Measurements from ENCODE around the gene KDR. TPM values are rescaled to one million over a fixed set of nuclear protein-coding genes. Genes with fewer than 3 reads are reported as not detected.

KDR gene
- total RNA-seq, 2 donors from 2014 or later, result 2.1 to 14.9 TPM

GRCh38 chr4:55133951-55134350 is 8.6 kb upstream of the KDR start:
- no peak overlapping the region for H3K27ac ChIP-seq (ENCODE audit: low read depth, low read length)
- Mint-ChIP-seq H3K27me3 (ENCODE audit: insufficient read depth) (no peaks in the 10 kb centered on the region), H3K27ac (no peak overlapping the region)

DNA sequence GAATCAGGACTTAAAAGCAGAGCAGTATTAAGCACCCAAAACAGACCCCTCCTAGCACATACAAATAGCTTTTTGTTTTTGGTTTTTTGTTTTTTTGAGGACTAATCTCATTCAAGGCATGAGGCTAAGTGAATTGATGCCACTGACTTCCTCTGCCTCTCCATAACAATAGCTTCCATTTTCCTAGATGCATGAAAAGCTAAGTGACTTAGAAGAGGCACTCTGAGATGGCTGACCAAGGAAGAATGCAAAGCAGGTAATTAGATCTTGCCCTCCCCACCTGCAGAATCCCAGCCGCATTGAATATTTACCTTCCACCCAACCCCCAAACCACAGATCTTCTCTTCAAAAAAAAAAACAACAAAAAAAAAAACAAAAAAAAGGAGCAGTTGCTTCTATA is 7.4 kb upstream of the KDR start:
- peak overlapping the region; percentile 34 for H3K27ac Mint-ChIP-seq
- H3K4me3 Mint-ChIP-seq, result no peak overlapping the region
- H3K9me3 ChIP-seq (ENCODE audit: control insufficient read depth, low read length), result no peaks in the 10 kb centered on the region
- WGBS, 2 experiments (ENCODE audit: insufficient coverage in 1 of 2, insufficient read length in 1 of 2), result 46 to 56% methylated on average over 1 of the region's 1 CpG
- H3K27ac ChIP-seq (ENCODE audit: low read depth, low read length), result no peak overlapping the region
- H3K4me1 ChIP-seq (ENCODE audit: control insufficient read depth, insufficient read depth, low read length), result peaks cover 3% of the 10 kb centered on the region
- no peaks in the 10 kb centered on the region for H3K36me3 Mint-ChIP-seq (ENCODE audit: low read depth)
- peak; percentile 61 for DNase-seq
- peaks cover 7% of the 10 kb centered on the region for H3K9me3 Mint-ChIP-seq
- TF ChIP-seq, protein P1, sequence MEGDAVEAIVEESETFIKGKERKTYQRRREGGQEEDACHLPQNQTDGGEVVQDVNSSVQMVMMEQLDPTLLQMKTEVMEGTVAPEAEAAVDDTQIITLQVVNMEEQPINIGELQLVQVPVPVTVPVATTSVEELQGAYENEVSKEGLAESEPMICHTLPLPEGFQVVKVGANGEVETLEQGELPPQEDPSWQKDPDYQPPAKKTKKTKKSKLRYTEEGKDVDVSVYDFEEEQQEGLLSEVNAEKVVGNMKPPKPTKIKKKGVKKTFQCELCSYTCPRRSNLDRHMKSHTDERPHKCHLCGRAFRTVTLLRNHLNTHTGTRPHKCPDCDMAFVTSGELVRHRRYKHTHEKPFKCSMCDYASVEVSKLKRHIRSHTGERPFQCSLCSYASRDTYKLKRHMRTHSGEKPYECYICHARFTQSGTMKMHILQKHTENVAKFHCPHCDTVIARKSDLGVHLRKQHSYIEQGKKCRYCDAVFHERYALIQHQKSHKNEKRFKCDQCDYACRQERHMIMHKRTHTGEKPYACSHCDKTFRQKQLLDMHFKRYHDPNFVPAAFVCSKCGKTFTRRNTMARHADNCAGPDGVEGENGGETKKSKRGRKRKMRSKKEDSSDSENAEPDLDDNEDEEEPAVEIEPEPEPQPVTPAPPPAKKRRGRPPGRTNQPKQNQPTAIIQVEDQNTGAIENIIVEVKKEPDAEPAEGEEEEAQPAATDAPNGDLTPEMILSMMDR (conservative IDR thresholded peaks at IDR 0.05), result no peak
- H3K4me3 ChIP-seq (ENCODE audit: low read length), result no peak overlapping the region
- no peaks in the 10 kb centered on the region for H3K36me3 ChIP-seq (ENCODE audit: control insufficient read depth, insufficient read depth, low read length)
- no peaks in the 10 kb centered on the region for H3K27me3 ChIP-seq (ENCODE audit: control insufficient read depth, insufficient read depth, low read length, poor library complexity, severe bottlenecking)
- peaks cover 15% of the 10 kb centered on the region for H3K4me1 Mint-ChIP-seq
- no peaks in the 10 kb centered on the region for H3K27me3 Mint-ChIP-seq (ENCODE audit: insufficient read depth)
- no peak overlapping the region for H3K9ac ChIP-seq (ENCODE audit: extremely low read depth, low read length, poor library complexity, severe bottlenecking)

More at GRCh38 chr4:55133951-55134350, 8.6 kb upstream of the KDR start:
- no peak for DNase-seq
- Histone ChIP-seq H3K36me3 (ENCODE audit: control insufficient read depth, insufficient read depth, low read length) (no peaks in the 10 kb centered on the region), H3K9ac (ENCODE audit: extremely low read depth, low read length, poor library complexity, severe bottlenecking) (no peak overlapping the region), H3K27me3 (ENCODE audit: control insufficient read depth, insufficient read depth, low read length, poor library complexity, severe bottlenecking) (no peaks in the 10 kb centered on the region), H3K9me3 (ENCODE audit: control insufficient read depth, low read length) (no peaks in the 10 kb centered on the region), H3K4me1 (ENCODE audit: control insufficient read depth, insufficient read depth, low read length) (peaks cover 3% of the 10 kb centered on the region), H3K4me3 (ENCODE audit: low read length) (no peak overlapping the region)
- Mint-ChIP-seq H3K4me3 (no peak overlapping the region), H3K36me3 (ENCODE audit: low read depth) (no peaks in the 10 kb centered on the region), H3K9me3 (peaks cover 2% of the 10 kb centered on the region), H3K4me1 (peaks cover 15% of the 10 kb centered on the region)
- TF ChIP-seq, protein P1 (conservative IDR thresholded peaks at IDR 0.05), result no peak
- WGBS, 2 experiments (ENCODE audit: insufficient coverage in 1 of 2, insufficient read length in 1 of 2), result 95 to 96% methylated on average over 3 of the region's 3 CpGs

DNA sequence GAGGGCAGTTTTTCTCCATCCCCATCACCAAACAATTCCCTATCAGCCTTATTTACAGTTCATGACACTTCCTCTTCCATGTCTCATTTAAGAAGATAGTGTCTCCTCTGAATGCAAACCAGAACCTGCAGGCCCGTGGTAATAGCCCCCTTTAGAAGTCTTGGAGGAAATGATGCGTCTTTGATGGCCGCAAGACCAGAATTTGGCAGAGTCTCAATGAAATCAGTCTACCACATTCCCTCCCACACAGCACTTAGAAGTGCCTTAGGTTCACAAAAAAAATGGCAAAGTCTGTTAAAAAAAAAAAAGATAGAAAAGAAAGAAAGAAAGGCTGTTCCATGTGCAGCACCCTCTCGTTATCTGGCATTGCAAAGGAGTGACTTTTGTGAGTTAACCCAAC is 2.1 kb upstream of the KDR start:
- H3K4me3 Mint-ChIP-seq, result no peak overlapping the region
- H3K36me3 ChIP-seq (ENCODE audit: control insufficient read depth, insufficient read depth, low read length), result no peaks in the 10 kb centered on the region
- H3K4me3 ChIP-seq (ENCODE audit: low read length), result no peak overlapping the region
- H3K27me3 ChIP-seq (ENCODE audit: control insufficient read depth, insufficient read depth, low read length, poor library complexity, severe bottlenecking), result peaks cover 35% of the 10 kb centered on the region
- DNase-seq, result no peak
- H3K36me3 Mint-ChIP-seq (ENCODE audit: low read depth), result no peaks in the 10 kb centered on the region
- 95 to 100% methylated on average over 1 to 4 of the region's 4 CpGs for WGBS, 2 experiments (ENCODE audit: insufficient coverage in 1 of 2, insufficient read length in 1 of 2)
- H3K9me3 Mint-ChIP-seq, result peaks cover 7% of the 10 kb centered on the region
- H3K9me3 ChIP-seq (ENCODE audit: control insufficient read depth, low read length), result no peaks in the 10 kb centered on the region
- H3K27me3 Mint-ChIP-seq (ENCODE audit: insufficient read depth), result peaks cover 26% of the 10 kb centered on the region
- no peak overlapping the region for H3K27ac Mint-ChIP-seq
- no peaks in the 10 kb centered on the region for H3K4me1 ChIP-seq (ENCODE audit: control insufficient read depth, insufficient read depth, low read length)
- H3K27ac ChIP-seq (ENCODE audit: low read depth, low read length), result no peak overlapping the region
- peaks cover 16% of the 10 kb centered on the region for H3K4me1 Mint-ChIP-seq
- no peak overlapping the region for H3K9ac ChIP-seq (ENCODE audit: extremely low read depth, low read length, poor library complexity, severe bottlenecking)
- TF ChIP-seq, protein P1 (conservative IDR thresholded peaks at IDR 0.05), result no peak
